NCI-H146 (cell line): ENCODE data around the gene RPS6KC1.
A peak's percentile ranks its signal among the peaks of the same experiment; 100 is the strongest.
"Not testable (repeated sequence)": the region's sequence is repeated elsewhere in the genome, so short reads cannot be mapped to it uniquely, and the experiment has no call there.

Source experiments
- DNase-seq: peaks from one replicate; lab custom pipeline; 2025; lab: John Stamatoyannopoulos, UW

The RPS6KC1 gene

DNA sequence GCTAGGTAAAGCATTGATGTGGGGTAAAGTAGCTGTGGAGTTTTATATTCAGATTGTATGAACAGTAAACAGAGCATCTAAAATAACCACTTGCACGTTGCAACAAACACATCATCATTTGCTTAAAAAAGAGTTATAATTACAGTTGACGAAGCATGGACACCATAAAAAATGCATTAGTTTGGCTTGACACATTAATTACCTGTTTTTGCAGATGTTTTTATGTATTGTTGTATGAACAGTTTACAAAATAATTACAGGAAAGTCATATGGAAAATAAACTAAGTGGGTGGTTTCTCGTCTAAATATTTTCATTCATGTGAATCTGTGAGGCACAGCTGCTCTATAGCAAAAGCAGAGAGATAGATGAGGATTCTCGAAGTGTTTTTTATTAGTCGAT, 108.3 kb downstream of the RPS6KC1 start:
- no peak for DNase-seq

DNA sequence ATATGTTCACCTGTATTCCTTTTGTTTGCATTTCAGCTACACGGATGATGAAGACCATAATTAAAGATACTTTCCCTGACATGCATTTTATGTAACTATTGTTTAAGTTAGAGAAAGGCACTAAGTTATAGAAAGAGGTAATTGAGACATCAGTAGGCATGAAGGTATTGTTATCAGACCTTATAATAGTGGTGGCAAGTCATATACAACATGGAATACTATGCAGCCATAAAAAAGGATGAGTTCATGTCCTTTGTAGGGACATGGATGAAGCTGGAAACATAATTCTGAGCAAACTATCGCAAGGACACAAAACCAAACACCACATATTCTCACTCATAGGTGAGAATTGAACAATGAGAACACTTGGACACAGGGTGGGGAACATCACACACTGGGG, 109.4 kb downstream of the RPS6KC1 start:
- not testable (repeated sequence) for DNase-seq

DNA sequence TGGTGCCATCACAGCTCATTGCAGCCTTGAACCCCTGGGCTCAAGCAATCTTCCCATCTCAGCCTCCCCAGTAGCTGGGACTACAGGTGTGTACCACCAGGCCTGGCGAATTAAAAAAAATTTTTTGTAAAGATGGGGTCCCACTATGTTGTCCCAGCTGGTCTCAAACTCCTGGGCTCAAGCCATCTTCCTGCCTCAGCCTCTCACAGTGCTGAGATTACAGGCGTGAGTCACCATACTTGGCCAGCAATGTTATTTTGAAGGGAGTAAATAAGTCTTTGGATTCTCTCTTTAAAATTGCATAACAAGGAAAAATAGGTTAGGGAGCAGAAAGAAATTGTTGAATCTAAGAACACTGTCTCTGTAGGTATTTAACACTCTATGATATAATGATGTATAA, 111.3 kb downstream of the RPS6KC1 start:
- no peak for DNase-seq

DNA sequence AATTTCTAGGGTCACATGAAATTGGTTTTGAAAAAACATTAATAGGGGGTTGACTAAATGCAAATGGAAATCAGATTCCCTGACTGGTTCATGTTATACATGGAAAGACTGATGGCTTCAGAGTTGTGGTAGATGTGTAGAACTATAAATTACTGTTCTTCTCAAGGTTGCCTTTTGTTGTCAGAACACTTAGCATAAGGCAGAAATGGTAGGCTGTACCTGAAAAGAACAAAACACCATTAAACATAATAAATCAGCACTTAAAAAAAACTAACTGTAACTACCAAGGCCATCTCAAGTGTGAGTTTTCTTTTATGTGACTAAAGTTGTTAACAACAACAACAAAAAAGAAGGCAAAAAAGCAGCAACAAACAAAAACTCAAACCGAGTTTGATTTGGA, 111.8 kb downstream of the RPS6KC1 start:
- DNase-seq, result no peak

- DNase-seq, result no peak
These were observed 112.3 kb downstream of the RPS6KC1 start for GRCh38 chr1:213163278-213163711.

GRCh38 chr1:213164561-213164960, 113.5 kb downstream of the RPS6KC1 start:
- DNase-seq, result no peak

- no peak for DNase-seq
These were observed 115.8 kb downstream of the RPS6KC1 start for GRCh38 chr1:213166852-213167251.

GRCh38 chr1:213171711-213172110, 120.7 kb downstream of the RPS6KC1 start:
- DNase-seq, result no peak

DNA sequence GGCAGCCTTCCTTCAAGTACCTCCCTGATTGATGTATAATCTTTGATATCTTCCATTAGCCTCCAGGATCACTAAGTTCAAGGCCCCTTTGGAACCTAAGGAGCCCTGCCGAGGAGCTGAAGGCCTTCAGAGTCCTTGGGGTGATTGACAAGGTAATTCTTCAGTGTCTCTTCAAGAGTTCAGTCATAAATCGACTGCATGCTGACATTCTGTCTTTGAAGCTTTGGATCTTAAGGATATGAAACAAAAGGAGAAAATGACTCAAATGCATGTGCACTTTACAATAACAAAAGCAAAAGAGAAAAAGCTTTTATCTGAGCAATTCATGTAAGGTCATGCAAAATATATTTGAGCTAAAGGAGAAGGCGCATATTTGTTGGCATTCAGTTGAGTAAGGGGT, 125.3 kb downstream of the RPS6KC1 start:
- DNase-seq, result no peak

- peak; percentile 16 for DNase-seq
These were observed 128.7 kb downstream of the RPS6KC1 start for GRCh38 chr1:213179784-213180183.

- no peak for DNase-seq
These were observed 129.8 kb downstream of the RPS6KC1 start for GRCh38 chr1:213180833-213181232.

DNA sequence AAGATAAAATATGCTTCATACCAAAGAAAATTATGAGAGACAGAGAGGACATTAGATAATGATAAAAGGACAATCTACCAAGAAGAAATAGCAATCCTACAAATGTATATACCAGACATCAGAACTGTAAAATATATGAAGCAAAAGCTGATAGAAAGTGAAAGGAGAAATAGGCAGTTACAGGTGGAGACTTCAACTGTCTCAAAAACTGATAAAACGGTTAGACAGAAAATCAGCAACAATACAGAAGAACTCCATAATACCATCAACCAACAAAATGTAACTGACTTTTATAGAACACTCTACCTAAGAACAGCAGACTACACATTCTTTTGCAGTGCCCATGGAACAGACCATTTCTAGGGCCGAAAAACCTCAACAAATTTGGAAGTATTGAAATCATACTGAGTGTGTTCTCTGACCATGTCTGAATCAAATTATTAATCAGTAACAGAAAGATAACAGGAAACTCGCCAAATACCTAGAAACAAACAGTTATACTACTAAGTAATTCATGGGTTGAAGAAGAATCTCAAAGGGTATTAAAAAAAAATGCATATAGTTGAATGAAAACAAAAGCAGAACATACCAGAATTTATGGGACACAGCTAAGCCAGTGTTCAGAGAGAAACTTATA, 132.1 kb downstream of the RPS6KC1 start:
- DNase-seq, result no peak

DNA sequence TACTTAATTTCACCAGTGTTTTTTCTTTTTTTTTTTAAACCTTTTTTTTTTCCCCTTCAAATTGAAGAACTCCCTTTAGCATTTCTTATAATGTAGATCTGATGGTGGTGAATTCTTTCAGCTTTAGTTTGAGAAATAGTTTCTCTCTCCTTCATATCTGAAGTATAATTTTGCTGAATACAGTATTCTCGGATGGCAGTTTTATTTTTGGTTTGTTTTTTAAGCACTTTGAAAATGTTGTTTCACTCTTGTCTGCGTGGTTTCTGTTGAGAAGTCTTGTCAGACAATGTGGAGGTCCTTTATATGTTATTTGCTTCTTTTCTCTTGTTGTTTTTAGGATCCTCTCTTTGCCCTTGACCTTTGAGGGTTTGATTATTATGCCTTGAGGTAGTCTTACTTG, 135.1 kb downstream of the RPS6KC1 start:
- no peak for DNase-seq

- DNase-seq, result no peak
These were observed 141.0 kb downstream of the RPS6KC1 start for GRCh38 chr1:213192026-213192425.

GRCh38 chr1:213194383-213194782, 143.3 kb downstream of the RPS6KC1 start:
- peak; percentile 55 for DNase-seq

GRCh38 chr1:213194855-213195254, 143.8 kb downstream of the RPS6KC1 start:
- no peak for DNase-seq

GRCh38 chr1:213196328-213197054, 145.4 kb downstream of the RPS6KC1 start:
- not testable (repeated sequence) for DNase-seq

DNA sequence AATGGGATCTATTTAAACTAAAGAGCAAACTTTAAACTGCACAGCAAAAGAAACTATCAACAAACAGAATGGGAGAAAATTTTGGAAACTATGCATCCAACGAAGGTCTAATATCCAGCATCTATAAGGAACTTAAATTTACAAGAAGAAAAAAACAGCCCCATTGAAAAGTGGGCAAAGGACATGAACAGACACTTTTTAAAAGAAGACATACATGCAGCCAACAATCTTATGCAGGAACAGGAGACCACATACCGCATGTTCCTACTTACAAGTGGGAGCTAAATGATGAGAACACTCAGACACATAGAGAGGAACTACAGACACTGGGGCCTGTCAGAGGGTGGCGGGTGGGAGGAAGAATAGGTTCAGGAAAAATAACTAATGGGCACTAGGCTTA, 149.6 kb downstream of the RPS6KC1 start:
- no peak for DNase-seq

DNA sequence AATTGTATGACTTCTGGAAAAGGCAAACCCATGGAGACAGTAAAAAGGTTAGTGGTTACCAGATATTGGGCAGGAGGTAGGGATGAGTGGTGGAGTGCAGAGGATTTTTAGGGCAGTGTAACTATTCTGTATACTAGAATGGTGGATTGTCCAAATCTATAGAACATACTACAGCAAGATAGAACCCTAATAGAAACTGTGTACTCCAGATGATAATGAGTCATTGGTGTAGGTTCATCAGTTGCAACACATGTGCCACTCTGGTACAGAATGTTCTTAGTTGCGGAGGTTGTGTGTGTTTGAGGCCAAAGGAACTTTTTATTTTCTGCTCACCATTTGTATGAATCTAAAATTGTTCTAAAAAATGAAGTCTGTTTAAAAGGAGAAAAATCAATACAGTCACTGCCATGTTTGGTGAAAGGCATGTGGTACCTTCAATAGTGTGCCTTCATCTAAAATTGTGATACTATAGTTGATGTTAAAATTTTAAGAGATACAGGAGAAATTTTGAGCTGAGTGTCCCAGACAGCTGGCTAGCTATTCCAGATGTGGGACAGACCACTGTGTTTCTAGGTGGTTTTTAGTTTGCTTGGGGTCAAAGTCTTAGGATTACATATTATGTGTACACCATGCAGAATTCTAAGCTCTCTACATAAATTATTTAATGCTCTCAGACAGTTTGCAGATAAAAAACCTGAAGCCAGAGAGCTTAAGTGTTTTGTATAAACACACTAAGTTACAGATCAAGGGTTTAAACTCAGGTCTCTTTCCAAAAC, 150.5 kb downstream of the RPS6KC1 start:
- no peak for DNase-seq

DNA sequence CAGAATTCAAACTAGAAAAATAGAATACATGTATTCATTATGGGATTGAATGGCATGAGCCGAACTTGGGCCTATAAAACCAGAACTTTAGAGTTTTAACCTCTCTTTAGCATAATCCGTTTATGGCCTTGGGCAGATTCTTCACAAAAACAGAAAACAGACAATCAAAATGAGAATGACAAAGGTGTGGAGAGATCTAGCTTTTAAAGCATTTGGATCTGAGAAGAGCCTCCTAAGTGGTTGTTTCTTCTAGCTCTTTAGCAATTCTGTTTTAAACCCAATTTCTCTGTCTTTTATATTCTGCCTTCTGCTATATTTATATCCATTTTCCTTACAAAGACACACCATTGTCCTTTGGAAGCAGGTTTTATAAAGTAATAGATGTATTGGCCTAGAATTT, 160.2 kb downstream of the RPS6KC1 start:
- DNase-seq, result no peak

- DNase-seq, result not testable (repeated sequence)
These were observed 168.0 kb downstream of the RPS6KC1 start for GRCh38 chr1:213219076-213219475.

DNA sequence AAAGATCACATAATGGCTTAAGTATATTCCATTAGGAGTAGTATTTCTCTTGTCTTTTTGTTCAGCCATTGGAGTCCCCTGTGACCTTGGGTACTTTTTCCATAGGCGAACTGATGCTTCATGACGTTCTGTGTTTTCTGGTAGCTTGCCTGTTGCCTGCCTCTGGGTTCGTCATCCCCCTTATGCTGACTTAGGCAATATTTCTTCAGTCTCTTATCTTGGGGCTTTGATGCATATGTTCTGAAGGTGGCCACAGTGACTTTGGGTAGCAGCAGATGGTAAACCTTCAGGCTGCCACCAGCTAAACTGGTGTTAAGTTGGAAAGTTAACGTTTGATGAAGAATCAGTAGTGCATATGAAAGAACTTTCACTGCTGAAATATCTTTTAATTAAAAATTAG, 170.2 kb downstream of the RPS6KC1 start:
- DNase-seq, result no peak

DNA sequence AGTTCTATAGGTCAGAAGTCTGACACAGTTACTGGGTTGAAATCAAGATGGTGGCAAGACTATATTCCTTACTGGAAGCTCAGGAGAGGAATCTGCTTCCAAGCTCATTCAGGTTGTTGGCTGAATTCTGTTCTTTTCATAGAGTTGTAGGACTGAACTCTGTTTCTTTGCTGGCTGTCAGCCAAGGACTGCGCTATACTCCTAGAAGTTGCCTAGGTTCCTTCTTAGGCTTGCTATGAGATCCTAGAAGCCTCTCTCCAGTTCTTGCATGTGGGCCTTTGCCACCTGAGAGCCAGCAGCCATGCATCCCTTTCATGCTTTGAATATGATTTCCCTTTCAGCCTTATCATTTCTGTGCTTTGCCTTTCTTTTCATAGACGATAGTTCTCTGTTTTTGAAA, 176.4 kb downstream of the RPS6KC1 start:
- DNase-seq, result no peak
